NCI-H446 (cell line): Measurements from ENCODE around the gene PEX1.
A peak's percentile ranks its signal among the peaks of the same experiment; 100 is the strongest.
"Not testable (repeated sequence)": the region's sequence is repeated elsewhere in the genome, so short reads cannot be mapped to it uniquely, and the experiment has no call there.

Experiments
- DNase-seq, 2 experiments: peaks; one replicate each; lab custom pipeline; 2025; lab: John Stamatoyannopoulos, UW

PEX1 gene

GRCh38 chr7:92460510-92460909 is 67.8 kb downstream of the PEX1 start:
- no peak for DNase-seq

- no peak for DNase-seq
Measured at GRCh38 chr7:92460109-92460508, 68.2 kb downstream of the PEX1 start.

- no peak for DNase-seq
Measured at GRCh38 chr7:92456236-92456635, 72.1 kb downstream of the PEX1 start.

- no peak for DNase-seq
Measured at GRCh38 chr7:92451645-92452044, 76.7 kb downstream of the PEX1 start.

- peak; percentile 18 to 33 for DNase-seq
Measured at GRCh38 chr7:92448205-92448747, 80.0 kb downstream of the PEX1 start.

GRCh38 chr7:92447345-92448204 is 80.7 kb downstream of the PEX1 start, which contains the start of gene GATAD1:
GATAD1 (plus strand) TSS chr7:92447482; CDS start chr7:92447730, 248 bp downstream.
- peak; percentile 71 to 90 for DNase-seq

- DNase-seq, result no peak
Measured at GRCh38 chr7:92446869-92447344, 81.4 kb downstream of the PEX1 start.

- DNase-seq, result not testable (repeated sequence)
Measured at GRCh38 chr7:92442720-92443119, 85.6 kb downstream of the PEX1 start.

- no peak for DNase-seq
Measured at GRCh38 chr7:92437956-92438491, 90.3 kb downstream of the PEX1 start.
